KMS-11 (cell line): ENCODE data around the gene BTBD10.

Experiments
- H2AFZ ChIP-seq: fragments of 200-600 bp; sonication (generic); 2 replicates; pipeline ENCODE4 v1.6.1; 2016; ENCODE audit warnings: antibody characterized with exemption, mixed run types, low read depth
- H3K27ac ChIP-seq: fragments of 200-600 bp; sonication (generic); 2 replicates; pipeline ENCODE4 v1.6.1; 2016; ENCODE audit warnings: mild to moderate bottlenecking, mixed run types
- H3K27me3 ChIP-seq: fragments of 200-600 bp; sonication (generic); 2 replicates; pipeline ENCODE4 v1.6.1; 2017; ENCODE audit warnings: mild to moderate bottlenecking, low read depth, mixed run types, moderate library complexity; ENCODE audit not compliant: insufficient read depth
- H3K36me3 ChIP-seq: fragments of 200-600 bp; sonication (generic); 2 replicates; pipeline ENCODE4 v1.6.1; 2017; ENCODE audit warnings: mild to moderate bottlenecking, mixed run types; ENCODE audit not compliant: insufficient read depth
- H3K4me1 ChIP-seq: fragments of 200-600 bp; sonication (generic); 2 replicates; pipeline ENCODE4 v1.6.1; 2016; ENCODE audit warnings: mild to moderate bottlenecking, low read depth, mixed run types; ENCODE audit not compliant: poor library complexity, severe bottlenecking
- H3K4me2 ChIP-seq: fragments of 200-600 bp; sonication (generic); 2 replicates; pipeline ENCODE4 v1.7.0; 2016; ENCODE audit warnings: mild to moderate bottlenecking, mixed run types
- H3K4me3 ChIP-seq: fragments of 200-600 bp; sonication (generic); IDR thresholded peaks from 2 replicates; pipeline ENCODE4 v1.6.1; 2017; ENCODE audit warnings: low read depth, low read length, mixed read lengths; ENCODE audit not compliant: insufficient read depth
- H3K79me2 ChIP-seq: fragments of 200-600 bp; sonication (generic); 2 replicates; pipeline ENCODE4 v1.6.1; 2016; ENCODE audit warnings: low read depth, mixed run types; ENCODE audit not compliant: insufficient read depth
- H3K9ac ChIP-seq: fragments of 200-600 bp; sonication (generic); 2 replicates; pipeline ENCODE4 v1.6.1; 2016; ENCODE audit warnings: mild to moderate bottlenecking, mixed run types
- H4K20me1 ChIP-seq: fragments of 200-600 bp; sonication (generic); 2 replicates; pipeline ENCODE4 v1.6.1; 2016; ENCODE audit warnings: mild to moderate bottlenecking, mixed run types; ENCODE audit not compliant: insufficient read depth
- CTCF ChIP-seq: fragments of 200-600 bp; sonication (generic); conservative IDR thresholded peaks from 2 replicates; pipeline ENCODE4 v1.6.1; 2017; ENCODE audit warnings: low read depth, mild to moderate bottlenecking, antibody characterized with exemption, low read length, moderate library complexity, mixed read lengths

The BTBD10 gene

GRCh38 chr11:13368041-13368446 is 95.0 kb downstream of the BTBD10 start:
- Histone ChIP-seq H3K27me3 (no peaks in the 10 kb centered on the region), H3K4me3 (no peak overlapping the region), H3K36me3 (no peaks in the 10 kb centered on the region), H4K20me1 (no peaks in the 10 kb centered on the region), H3K4me2 (no peak overlapping the region), H3K9ac (no peak overlapping the region), H2AFZ (no peak overlapping the region), H3K4me1 (no peaks in the 10 kb centered on the region), H3K79me2 (no peaks in the 10 kb centered on the region), H3K27ac (no peak overlapping the region)
- TF ChIP-seq CTCF, result no peak

- Histone ChIP-seq H3K27ac (no peak overlapping the region), H3K4me1 (no peaks in the 10 kb centered on the region), H3K27me3 (no peaks in the 10 kb centered on the region), H3K79me2 (no peaks in the 10 kb centered on the region), H3K36me3 (no peaks in the 10 kb centered on the region), H2AFZ (no peak overlapping the region), H3K4me2 (no peak overlapping the region), H3K9ac (no peak overlapping the region), H4K20me1 (no peaks in the 10 kb centered on the region), H3K4me3 (no peak overlapping the region)
- no peak for TF ChIP-seq CTCF
Measured at GRCh38 chr11:13367115-13367514, 95.9 kb downstream of the BTBD10 start.

- no peaks in the 10 kb centered on the region for H3K27me3 ChIP-seq
- no peaks in the 10 kb centered on the region for H3K4me1 ChIP-seq
- H3K4me3 ChIP-seq, result no peak overlapping the region
- no peaks in the 10 kb centered on the region for H4K20me1 ChIP-seq
- TF ChIP-seq CTCF, result no peak
- H3K27ac ChIP-seq, result no peak overlapping the region
- H2AFZ ChIP-seq, result no peak overlapping the region
- H3K9ac ChIP-seq, result no peak overlapping the region
- no peak overlapping the region for H3K4me2 ChIP-seq
- H3K36me3 ChIP-seq, result no peaks in the 10 kb centered on the region
- no peaks in the 10 kb centered on the region for H3K79me2 ChIP-seq
Measured at GRCh38 chr11:13366266-13367026, 96.6 kb downstream of the BTBD10 start.

GRCh38 chr11:13364388-13364787 is 98.6 kb downstream of the BTBD10 start:
- Histone ChIP-seq H3K9ac (no peak overlapping the region), H3K36me3 (no peaks in the 10 kb centered on the region), H3K4me2 (no peak overlapping the region), H3K27me3 (no peaks in the 10 kb centered on the region), H3K79me2 (no peaks in the 10 kb centered on the region), H3K27ac (no peak overlapping the region), H3K4me1 (no peaks in the 10 kb centered on the region), H3K4me3 (no peak overlapping the region), H2AFZ (no peak overlapping the region), H4K20me1 (no peaks in the 10 kb centered on the region)
- TF ChIP-seq CTCF, result no peak
